GM12864 (cell line): ENCODE results near the gene PPFIBP1.

ENCODE experiments used
- DNase-seq: peaks from one replicate; pipeline ENCODE4 v3.0.0-alpha.2; 2011; ENCODE audit warnings: low read depth
- H3K4me3 ChIP-seq: 2 replicates; pipeline ENCODE4 v1.5.1; 2011; ENCODE audit warnings: mild to moderate bottlenecking, low read depth, low read length, control low read depth
- TF ChIP-seq, protein P1 (sequence below): IDR thresholded peaks from 2 replicates; pipeline ENCODE4 v1.5.1; 2011; ENCODE audit warnings: low read depth, mild to moderate bottlenecking, moderate library complexity, low read length, control low read depth, inconsistent platforms; ENCODE audit errors: missing control alignments

The PPFIBP1 gene

DNA sequence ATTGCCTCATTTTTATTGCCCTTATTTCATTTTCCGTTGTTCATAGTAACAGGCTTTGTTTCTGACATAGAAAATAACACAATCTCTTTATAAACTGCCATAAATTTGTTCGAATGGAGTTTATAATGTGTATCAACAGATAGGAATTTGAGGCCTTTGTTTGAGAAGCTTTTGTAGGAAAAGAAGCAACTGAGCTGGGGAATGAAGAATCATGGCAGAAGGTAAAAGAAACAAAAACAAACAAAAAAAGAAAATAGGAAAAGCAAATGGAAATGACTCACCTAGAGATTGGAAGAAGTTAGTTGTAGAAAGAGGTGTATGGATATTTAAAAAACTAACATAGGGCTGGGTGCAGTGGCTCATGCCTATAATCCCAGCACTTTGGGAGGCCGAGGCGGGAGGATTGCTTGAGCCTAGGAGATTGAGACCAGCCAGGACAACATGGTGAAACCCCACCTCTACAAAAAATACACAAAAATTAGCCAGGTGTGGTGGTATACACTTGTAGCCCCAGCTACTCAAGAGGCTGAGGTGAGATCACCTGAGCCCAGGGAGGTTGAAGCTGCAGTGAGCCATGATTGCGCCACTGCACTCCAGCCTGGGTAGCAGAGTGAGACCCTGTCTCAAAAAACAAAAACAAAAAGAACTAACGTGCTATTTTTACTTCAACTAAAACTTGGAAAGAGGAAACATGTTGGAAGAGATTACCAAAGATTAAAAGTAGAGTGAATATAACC lies 171.7 kb downstream of the PPFIBP1 start:
- TF ChIP-seq, protein P1, sequence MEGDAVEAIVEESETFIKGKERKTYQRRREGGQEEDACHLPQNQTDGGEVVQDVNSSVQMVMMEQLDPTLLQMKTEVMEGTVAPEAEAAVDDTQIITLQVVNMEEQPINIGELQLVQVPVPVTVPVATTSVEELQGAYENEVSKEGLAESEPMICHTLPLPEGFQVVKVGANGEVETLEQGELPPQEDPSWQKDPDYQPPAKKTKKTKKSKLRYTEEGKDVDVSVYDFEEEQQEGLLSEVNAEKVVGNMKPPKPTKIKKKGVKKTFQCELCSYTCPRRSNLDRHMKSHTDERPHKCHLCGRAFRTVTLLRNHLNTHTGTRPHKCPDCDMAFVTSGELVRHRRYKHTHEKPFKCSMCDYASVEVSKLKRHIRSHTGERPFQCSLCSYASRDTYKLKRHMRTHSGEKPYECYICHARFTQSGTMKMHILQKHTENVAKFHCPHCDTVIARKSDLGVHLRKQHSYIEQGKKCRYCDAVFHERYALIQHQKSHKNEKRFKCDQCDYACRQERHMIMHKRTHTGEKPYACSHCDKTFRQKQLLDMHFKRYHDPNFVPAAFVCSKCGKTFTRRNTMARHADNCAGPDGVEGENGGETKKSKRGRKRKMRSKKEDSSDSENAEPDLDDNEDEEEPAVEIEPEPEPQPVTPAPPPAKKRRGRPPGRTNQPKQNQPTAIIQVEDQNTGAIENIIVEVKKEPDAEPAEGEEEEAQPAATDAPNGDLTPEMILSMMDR, result no peak

GRCh38 chr12:27696293-27696652 lies 172.3 kb downstream of the PPFIBP1 start, which contains the start of gene REP15:
TSS of gene REP15 (plus strand) at chr12:27696447. CDS start at chr12:27696563, 116 bp downstream.
- no peak within 1 kb of the TSS for H3K4me3 ChIP-seq
- TF ChIP-seq, protein P1, result no peak
- no peak for DNase-seq

More for the DNA sequence above, 171.7 kb downstream of the PPFIBP1 start:
- H3K4me3 ChIP-seq, result no peak overlapping the region
- DNase-seq, result no peak

- TF ChIP-seq, protein P1, result no peak
- no peak overlapping the region for H3K4me3 ChIP-seq
- DNase-seq, result no peak
Measured at GRCh38 chr12:27696864-27697564, 173.0 kb downstream of the PPFIBP1 start.

DNA sequence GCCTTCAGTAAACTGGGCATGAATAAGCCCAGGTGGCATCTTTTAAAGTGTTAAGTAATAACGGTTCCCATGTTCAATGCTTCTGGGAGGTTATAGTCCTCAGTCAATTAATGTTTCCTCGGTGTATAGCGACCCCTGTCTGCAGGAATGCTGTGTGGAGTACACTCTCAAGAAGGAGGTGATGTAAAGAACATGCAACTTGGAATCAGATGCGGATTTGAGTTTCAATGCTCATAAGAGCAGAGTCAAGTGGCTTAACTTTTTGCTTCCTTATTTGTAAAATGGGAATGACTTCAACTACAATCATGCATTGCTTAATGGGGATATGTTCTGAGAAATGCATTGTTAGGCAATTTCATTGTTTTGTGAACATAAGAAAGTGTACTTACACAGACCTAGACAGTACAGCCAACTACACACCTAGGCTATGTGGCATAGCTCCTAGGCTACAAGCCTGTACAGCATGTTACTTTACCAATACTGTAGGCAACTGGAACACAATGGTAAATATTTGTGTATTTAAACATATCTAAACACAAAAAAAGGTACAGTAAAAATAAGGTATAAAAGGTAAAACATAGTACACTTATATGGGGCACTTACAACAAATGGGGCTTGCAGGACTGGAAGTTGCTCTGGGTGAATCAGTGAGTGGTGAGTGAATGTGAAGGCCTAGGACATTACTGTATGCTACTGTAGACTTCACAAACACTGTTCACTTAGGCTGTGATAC lies 179.9 kb downstream of the PPFIBP1 start:
- peak; percentile 57 for DNase-seq
- no peak overlapping the region for H3K4me3 ChIP-seq
- TF ChIP-seq, protein P1, result peak; percentile 88

DNA sequence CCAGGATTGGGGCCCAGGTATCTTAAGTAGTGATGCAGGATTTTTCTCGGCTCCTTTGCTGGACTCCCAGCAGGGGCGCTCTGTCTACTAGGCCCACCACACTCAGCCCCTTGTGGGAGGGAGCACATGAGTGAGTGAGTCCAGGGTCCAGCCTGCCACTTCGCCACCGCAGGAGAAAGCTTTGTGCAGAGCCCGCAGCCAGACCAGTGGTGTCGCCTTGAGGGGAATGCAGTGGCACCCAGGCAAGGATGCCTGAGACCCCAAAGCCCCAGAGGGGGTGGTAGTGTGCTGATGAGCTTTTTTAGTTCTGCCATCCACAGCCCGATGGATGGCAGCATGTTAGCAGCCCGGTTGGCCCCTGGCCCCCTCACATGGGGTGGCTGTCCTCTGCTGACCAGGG lies 181.3 kb downstream of the PPFIBP1 start:
- no peak for DNase-seq
- no peak overlapping the region for H3K4me3 ChIP-seq
- TF ChIP-seq, protein P1, result no peak

DNA sequence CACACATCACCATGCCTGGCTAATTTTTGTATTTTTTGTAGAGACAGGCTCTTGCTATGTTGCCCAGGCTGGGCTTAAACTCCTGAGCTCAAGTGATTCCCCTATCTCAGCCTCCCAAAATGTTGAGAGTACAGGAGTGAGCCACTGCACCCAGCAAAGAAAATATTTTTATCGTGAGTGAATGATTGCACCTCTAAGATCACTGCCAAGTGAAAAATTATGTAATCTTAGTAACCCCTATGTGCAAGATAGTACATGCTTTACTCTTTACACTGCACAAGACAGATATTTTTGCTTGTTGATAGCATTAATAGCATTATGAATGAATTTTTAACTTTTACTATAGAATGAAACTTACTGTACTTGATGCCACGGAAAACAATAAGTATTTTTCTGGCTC lies 183.2 kb downstream of the PPFIBP1 start:
- DNase-seq, result no peak
- TF ChIP-seq, protein P1, result no peak
- H3K4me3 ChIP-seq, result no peak overlapping the region
